Measurements from ENCODE around the gene ANKRD13A.

ANKRD13A gene

GRCh38 chr12:109998904-109999648, at the start of gene ANKRD13A:
Gene ANKRD13A (plus strand): TSS chr12:109999430. CDS start chr12:109999689, 259 bp downstream.
- DNase-seq (ENCODE audit: low spot score): peak; percentile 95

- no peak for DNase-seq (ENCODE audit: low spot score)
Measured at GRCh38 chr12:109950625-109951024, 48.6 kb upstream of the ANKRD13A start.

GRCh38 chr12:109951136-109951535, 48.1 kb upstream of the ANKRD13A start:
- no peak for DNase-seq (ENCODE audit: low spot score)

GRCh38 chr12:109951751-109952150, 47.5 kb upstream of the ANKRD13A start:
- no peak for DNase-seq (ENCODE audit: low spot score)

GRCh38 chr12:109952160-109952858, 46.9 kb upstream of the ANKRD13A start:
- no peak for DNase-seq (ENCODE audit: low spot score)

- no peak for DNase-seq (ENCODE audit: low spot score)
Measured at GRCh38 chr12:109952873-109953272, 46.4 kb upstream of the ANKRD13A start.

GRCh38 chr12:109953656-109954055, 45.6 kb upstream of the ANKRD13A start:
- no peak for DNase-seq (ENCODE audit: low spot score)

GRCh38 chr12:109958374-109958773, 40.9 kb upstream of the ANKRD13A start:
- no peak for DNase-seq (ENCODE audit: low spot score)

- DNase-seq (ENCODE audit: low spot score): no peak
Measured at GRCh38 chr12:109959411-109960093, 39.7 kb upstream of the ANKRD13A start.

GRCh38 chr12:109961201-109961600, 38.0 kb upstream of the ANKRD13A start:
- no peak for DNase-seq (ENCODE audit: low spot score)

GRCh38 chr12:109961612-109962011, 37.6 kb upstream of the ANKRD13A start:
- no peak for DNase-seq (ENCODE audit: low spot score)

- no peak for DNase-seq (ENCODE audit: low spot score)
Measured at GRCh38 chr12:109962398-109962797, 36.8 kb upstream of the ANKRD13A start.

GRCh38 chr12:109963330-109963729, 35.9 kb upstream of the ANKRD13A start:
- DNase-seq (ENCODE audit: low spot score): no peak

GRCh38 chr12:109963743-109964429, 35.3 kb upstream of the ANKRD13A start:
- no peak for DNase-seq (ENCODE audit: low spot score)

GRCh38 chr12:109966546-109966945, 32.7 kb upstream of the ANKRD13A start:
- DNase-seq (ENCODE audit: low spot score): no peak

- no peak for DNase-seq (ENCODE audit: low spot score)
Measured at GRCh38 chr12:109967383-109968031, 31.7 kb upstream of the ANKRD13A start.

- no peak for DNase-seq (ENCODE audit: low spot score)
Measured at GRCh38 chr12:109968032-109968420, 31.2 kb upstream of the ANKRD13A start.

GRCh38 chr12:109968801-109969200, 30.4 kb upstream of the ANKRD13A start:
- no peak for DNase-seq (ENCODE audit: low spot score)

GRCh38 chr12:109972821-109973220, 26.4 kb upstream of the ANKRD13A start:
- no peak for DNase-seq (ENCODE audit: low spot score)

- DNase-seq (ENCODE audit: low spot score): no peak
Measured at GRCh38 chr12:109981311-109981710, 17.9 kb upstream of the ANKRD13A start.

- DNase-seq (ENCODE audit: low spot score): no peak
Measured at GRCh38 chr12:109982210-109982609, 17.0 kb upstream of the ANKRD13A start.
